GM23338 (cell line): ENCODE results near the gene INTS6. TPM values are rescaled to one million over a fixed set of nuclear protein-coding genes. Genes with fewer than 3 reads are reported as not detected.

Experiments
- ATAC-seq: fragments of 200-7000 bp; cut with Tn5 transposase; 3 replicates; pipeline ENCODE4 v1.9.1; 2020
- DNase-seq: peaks from one replicate; pipeline ENCODE4 v3.0.0-alpha.2; 2015; ENCODE audit warnings: low spot score
- H2AFZ ChIP-seq: fragments of 200-600 bp; sonication (generic); 2 replicates; pipeline ENCODE4 v1.8.0; 2016; ENCODE audit warnings: antibody characterized with exemption, mild to moderate bottlenecking, moderate library complexity
- H3F3A ChIP-seq: fragments of 200-600 bp; sonication (generic); replicated peaks from 2 replicates; pipeline ENCODE4 v1.8.0; 2017; ENCODE audit warnings: antibody characterized with exemption, mixed run types, low read depth
- H3K27ac ChIP-seq: fragments of 200-600 bp; sonication (generic); 2 replicates; pipeline ENCODE4 v1.6.1; 2016; ENCODE audit warnings: low read depth
- H3K27me3 ChIP-seq: fragments of 200-600 bp; sonication (generic); 2 replicates; pipeline ENCODE4 v1.8.0; 2016; ENCODE audit warnings: mild to moderate bottlenecking, mixed run types, moderate library complexity; ENCODE audit not compliant: insufficient read depth
- H3K36me3 ChIP-seq: fragments of 200-600 bp; sonication (generic); 2 replicates; pipeline ENCODE4 v1.8.0; 2016; ENCODE audit warnings: mild to moderate bottlenecking; ENCODE audit not compliant: insufficient read depth
- H3K4me1 ChIP-seq: fragments of 200-600 bp; sonication (generic); 2 replicates; pipeline ENCODE4 v1.8.0; 2016; ENCODE audit warnings: mild to moderate bottlenecking, moderate library complexity; ENCODE audit not compliant: insufficient read depth
- H3K4me2 ChIP-seq: fragments of 200-600 bp; sonication (generic); 2 replicates; pipeline ENCODE4 v1.7.1; 2017; ENCODE audit warnings: mixed run types
- H3K4me3 ChIP-seq: fragments of 200-600 bp; sonication (generic); 2 replicates; pipeline ENCODE4 v1.6.1; 2016; ENCODE audit warnings: mixed run types
- H3K79me2 ChIP-seq: fragments of 200-600 bp; sonication (generic); replicated peaks from 2 replicates; pipeline ENCODE4 v1.8.0; 2017; ENCODE audit warnings: mild to moderate bottlenecking; ENCODE audit not compliant: insufficient read depth
- H3K9me2 ChIP-seq: fragments of 200-600 bp; sonication (generic); 2 replicates; pipeline ENCODE4 v1.8.0; 2017; ENCODE audit not compliant: insufficient read depth
- H4K20me1 ChIP-seq: fragments of 200-600 bp; sonication (generic); replicated peaks from 2 replicates; pipeline ENCODE4 v1.8.0; 2017; ENCODE audit warnings: mild to moderate bottlenecking; ENCODE audit not compliant: insufficient read depth
- H3K27ac Mint-ChIP-seq: 2 replicates; pipeline ENCODE4 v1.8.0; 2020; ENCODE audit warnings: inconsistent platforms, mild to moderate bottlenecking, moderate library complexity, mixed read lengths
- H3K27me3 Mint-ChIP-seq: 3 replicates; pipeline ENCODE4 v1.8.0; 2022; ENCODE audit warnings: low read depth, mild to moderate bottlenecking, moderate library complexity, mixed read lengths, inconsistent platforms; ENCODE audit not compliant: insufficient read depth, poor library complexity
- H3K36me3 Mint-ChIP-seq: 3 replicates; pipeline ENCODE4 v1.8.0; 2021; ENCODE audit warnings: low read depth, mild to moderate bottlenecking, inconsistent platforms, moderate library complexity, mixed read lengths
- H3K4me1 Mint-ChIP-seq: 3 replicates; pipeline ENCODE4 v1.8.0; 2020; ENCODE audit warnings: mild to moderate bottlenecking, inconsistent platforms, mixed read lengths
- H3K4me3 Mint-ChIP-seq: 3 replicates; pipeline ENCODE4 v1.8.0; 2021; ENCODE audit warnings: moderate library complexity, mild to moderate bottlenecking, inconsistent platforms, mixed read lengths
- H3K9me3 Mint-ChIP-seq: 3 replicates; pipeline ENCODE4 v1.8.0; 2020; ENCODE audit warnings: moderate library complexity, mild to moderate bottlenecking, inconsistent platforms, mixed read lengths
- CREB1 ChIP-seq: fragments of 250-450 bp; sonication (Bioruptor Pico); IDR thresholded peaks from 2 replicates; pipeline ENCODE4 v1.5.0; 2020; ENCODE audit warnings: low read depth, mild to moderate bottlenecking, moderate library complexity
- CTCF ChIP-seq, 2 experiments: fragments of 200-600 bp in 1 of 2; sonication (generic) in 1 of 2; conservative IDR thresholded peaks; 2 replicates each; pipeline versions ENCODE4 v1.5.1 to v1.6.1; 2016 to 2017; ENCODE audit warnings: antibody characterized with exemption in 2 of 2, low read depth in 2 of 2, mild to moderate bottlenecking in 2 of 2, moderate library complexity in 1 of 2
- EZH2 ChIP-seq: fragments of 200-600 bp; sonication (generic); IDR thresholded peaks from one replicate; pipeline ENCODE4 v1.8.0; 2017; ENCODE audit warnings: antibody characterized with exemption, mild to moderate bottlenecking, low read depth; ENCODE audit not compliant: unreplicated experiment
- EZH2phosphoT487 ChIP-seq: fragments of 200-600 bp; sonication (generic); IDR thresholded peaks from one replicate; pipeline ENCODE4 v1.8.1; 2018; ENCODE audit warnings: antibody characterized with exemption; ENCODE audit not compliant: unreplicated experiment
- JUNB ChIP-seq: IDR thresholded peaks from one replicate; pipeline ENCODE4 v1.6.1; 2016; ENCODE audit warnings: antibody characterized with exemption; ENCODE audit not compliant: unreplicated experiment
- NANOG ChIP-seq: IDR thresholded peaks from 2 replicates; pipeline ENCODE4 v1.6.1; 2016; ENCODE audit warnings: antibody characterized with exemption, borderline replicate concordance
- POLR2AphosphoS5 ChIP-seq: IDR thresholded peaks from 2 replicates; pipeline ENCODE4 v1.6.1; 2016; ENCODE audit warnings: antibody characterized with exemption, low read depth
- STAT1 ChIP-seq: IDR thresholded peaks from one replicate; pipeline ENCODE4 v1.6.1; 2016; ENCODE audit warnings: antibody characterized with exemption; ENCODE audit not compliant: unreplicated experiment
- ZNF114 ChIP-seq: fragments of 250-450 bp; sonication (Bioruptor Pico); IDR thresholded peaks from 2 replicates; pipeline ENCODE4 v1.5.0; 2020; ENCODE audit warnings: mild to moderate bottlenecking, moderate library complexity
- ZNF331 ChIP-seq: fragments of 250-450 bp; sonication (Bioruptor Pico); IDR thresholded peaks from 2 replicates; pipeline ENCODE4 v1.5.0; 2020; ENCODE audit warnings: low read depth, mild to moderate bottlenecking, moderate library complexity
- ZNF462 ChIP-seq: fragments of 250-450 bp; sonication (Bioruptor Pico); IDR thresholded peaks from 2 replicates; pipeline ENCODE4 v1.5.0; 2020; ENCODE audit warnings: mild to moderate bottlenecking, moderate library complexity
- polyA plus RNA-seq: library from polyadenylated mRNA; unstranded; fragments of >200 nt; fragmentation: Nextera tagmentation; extraction: Ambion mirVana; gene quantifications from 2 replicates; pipeline ENCODE4 v1.2.1, GENCODE V29; 2016
- total RNA-seq: library from RNA; depleted of rRNA; stranded (reverse); fragments of >200 nt; shearing (Covaris generic); gene quantifications from 2 replicates; pipeline ENCODE4 v1.2.3, GENCODE V29; 2014
- TF ChIP-seq, protein P1 (sequence below): IDR thresholded peaks from one replicate; pipeline ENCODE4 v1.6.1; 2018; ENCODE audit warnings: antibody characterized with exemption; ENCODE audit not compliant: unreplicated experiment
- TF ChIP-seq, protein P2 (sequence below): IDR thresholded peaks from 2 replicates; pipeline ENCODE4 v1.6.1; 2016; ENCODE audit warnings: antibody characterized with exemption

The INTS6 gene
- total and polyA plus RNA-seq, 2 experiments from 2014 or later = 24.8 to 38.6 TPM

- Histone ChIP-seq H3K4me3 (no peak overlapping the region), H3K4me1 (no peaks in the 10 kb centered on the region), H3K79me2 (no peaks in the 10 kb centered on the region), H3K9me2 (0 out of 2 replicates have a peak, but pooled peaks cover 7% of the 10 kb centered on the region), H3K27ac (no peak overlapping the region), H3K4me2 (no peak overlapping the region), H3K36me3 (no peaks in the 10 kb centered on the region), H3K27me3 (no peaks in the 10 kb centered on the region), H3F3A (no peaks in the 10 kb centered on the region), H4K20me1 (no peaks in the 10 kb centered on the region), H2AFZ (peak overlapping the region; percentile 50)
- H3K4me1 Mint-ChIP-seq = no peaks in the 10 kb centered on the region
- no peaks in the 10 kb centered on the region for H3K27me3 Mint-ChIP-seq
- H3K36me3 Mint-ChIP-seq = no peaks in the 10 kb centered on the region
- no peak overlapping the region for H3K27ac Mint-ChIP-seq
- ATAC-seq (no peak), DNase-seq (no peak)
- H3K4me3 Mint-ChIP-seq = no peak overlapping the region
- TF ChIP-seq CREB1 (CRISPR knock-in tag) = no peak
- TF ChIP-seq, protein P1, sequence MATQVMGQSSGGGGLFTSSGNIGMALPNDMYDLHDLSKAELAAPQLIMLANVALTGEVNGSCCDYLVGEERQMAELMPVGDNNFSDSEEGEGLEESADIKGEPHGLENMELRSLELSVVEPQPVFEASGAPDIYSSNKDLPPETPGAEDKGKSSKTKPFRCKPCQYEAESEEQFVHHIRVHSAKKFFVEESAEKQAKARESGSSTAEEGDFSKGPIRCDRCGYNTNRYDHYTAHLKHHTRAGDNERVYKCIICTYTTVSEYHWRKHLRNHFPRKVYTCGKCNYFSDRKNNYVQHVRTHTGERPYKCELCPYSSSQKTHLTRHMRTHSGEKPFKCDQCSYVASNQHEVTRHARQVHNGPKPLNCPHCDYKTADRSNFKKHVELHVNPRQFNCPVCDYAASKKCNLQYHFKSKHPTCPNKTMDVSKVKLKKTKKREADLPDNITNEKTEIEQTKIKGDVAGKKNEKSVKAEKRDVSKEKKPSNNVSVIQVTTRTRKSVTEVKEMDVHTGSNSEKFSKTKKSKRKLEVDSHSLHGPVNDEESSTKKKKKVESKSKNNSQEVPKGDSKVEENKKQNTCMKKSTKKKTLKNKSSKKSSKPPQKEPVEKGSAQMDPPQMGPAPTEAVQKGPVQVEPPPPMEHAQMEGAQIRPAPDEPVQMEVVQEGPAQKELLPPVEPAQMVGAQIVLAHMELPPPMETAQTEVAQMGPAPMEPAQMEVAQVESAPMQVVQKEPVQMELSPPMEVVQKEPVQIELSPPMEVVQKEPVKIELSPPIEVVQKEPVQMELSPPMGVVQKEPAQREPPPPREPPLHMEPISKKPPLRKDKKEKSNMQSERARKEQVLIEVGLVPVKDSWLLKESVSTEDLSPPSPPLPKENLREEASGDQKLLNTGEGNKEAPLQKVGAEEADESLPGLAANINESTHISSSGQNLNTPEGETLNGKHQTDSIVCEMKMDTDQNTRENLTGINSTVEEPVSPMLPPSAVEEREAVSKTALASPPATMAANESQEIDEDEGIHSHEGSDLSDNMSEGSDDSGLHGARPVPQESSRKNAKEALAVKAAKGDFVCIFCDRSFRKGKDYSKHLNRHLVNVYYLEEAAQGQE = no peak
- TF ChIP-seq ZNF462 = no peak
- TF ChIP-seq ZNF331 (CRISPR knock-in tag) = no peak
- no peak for TF ChIP-seq POLR2AphosphoS5
- no peak for TF ChIP-seq EZH2
- no peak for TF ChIP-seq STAT1
- TF ChIP-seq, protein P2, sequence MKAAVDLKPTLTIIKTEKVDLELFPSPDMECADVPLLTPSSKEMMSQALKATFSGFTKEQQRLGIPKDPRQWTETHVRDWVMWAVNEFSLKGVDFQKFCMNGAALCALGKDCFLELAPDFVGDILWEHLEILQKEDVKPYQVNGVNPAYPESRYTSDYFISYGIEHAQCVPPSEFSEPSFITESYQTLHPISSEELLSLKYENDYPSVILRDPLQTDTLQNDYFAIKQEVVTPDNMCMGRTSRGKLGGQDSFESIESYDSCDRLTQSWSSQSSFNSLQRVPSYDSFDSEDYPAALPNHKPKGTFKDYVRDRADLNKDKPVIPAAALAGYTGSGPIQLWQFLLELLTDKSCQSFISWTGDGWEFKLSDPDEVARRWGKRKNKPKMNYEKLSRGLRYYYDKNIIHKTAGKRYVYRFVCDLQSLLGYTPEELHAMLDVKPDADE = no peak
- TF ChIP-seq ZNF114 (CRISPR knock-in tag) = no peak
- TF ChIP-seq JUNB = no peak
- TF ChIP-seq NANOG = no peak
- no peak for TF ChIP-seq CTCF (conservative IDR thresholded peaks at IDR 0.05; ENCODE audit: low read depth in 2 of 2)
- no peak for TF ChIP-seq EZH2phosphoT487
- H3K9me3 Mint-ChIP-seq = no peaks in the 10 kb centered on the region
These were observed 49.4 kb upstream of the INTS6 start for GRCh38 chr13:51502153-51502651.
